HepG2 (cell line): ENCODE measurements around the gene CCT6A. TPM values are rescaled to one million over a fixed set of nuclear protein-coding genes. Genes with fewer than 3 reads are reported as not detected.

Experiments
- ATAC-seq: fragments of 200-7000 bp; cut with Tn5 transposase; 3 replicates; pipeline ENCODE4 v1.9.1; 2020; ENCODE audit warnings: mild to moderate bottlenecking, moderate library complexity
- BruUV-seq: library from RNA; stranded (reverse); fragments of 400-500 nt; replicated peaks from 2 replicates; lab custom pipeline; 2021; lab: Mats Ljungman, UMichigan
- CTCF ChIA-PET: fragments of 300-600 bp; formaldehyde crosslinking; extraction: SDS; loops from one replicate; lab custom pipeline; 2021; ENCODE audit warnings: low total read pairs, inconsistent platforms, low intra/inter-chr PET ratio; lab: Yijun Ruan, JAX
- POLR2A ChIA-PET: fragments of 350-600 bp; sonication (Branson Sonifier 250); formaldehyde crosslinking; loops from one replicate; lab custom pipeline; 2020; ENCODE audit warnings: antibody characterized with exemption, inconsistent platforms; lab: Yijun Ruan, JAX
- DNase-seq: peaks from one replicate; pipeline ENCODE4 v3.0.0-alpha.2; 2015; ENCODE audit warnings: low spot score
- FAIRE-seq: peaks from 3 replicates; lab custom pipeline; 2011; peaks lifted over from hg19 to GRCh38; lab: Jason Lieb, UNC
- H2AFZ ChIP-seq: one replicate; pipeline ENCODE4 v1.6.1; 2011; ENCODE audit warnings: low read length, inconsistent platforms
- H3K27ac ChIP-seq: fragments of 300-600 bp; 3 replicates; pipeline ENCODE4 v1.8.0; 2011; ENCODE audit warnings: mixed run types, mild to moderate bottlenecking, mixed read lengths, low read length, inconsistent platforms; ENCODE audit not compliant: insufficient read depth; ENCODE audit errors: extremely low read length
- H3K27me3 ChIP-seq, 2 experiments: fragments of 200-600 bp in 1 of 2; 2 replicates in 1 of 2; 3 replicates in 1 of 2; pipeline versions ENCODE4 v1.6.0 to v1.8.0; 2011; ENCODE audit warnings: low read length in 2 of 2, mild to moderate bottlenecking in 2 of 2, moderate library complexity in 2 of 2, inconsistent platforms in 1 of 2; ENCODE audit not compliant: insufficient read depth in 2 of 2, control insufficient read depth in 1 of 2
- H3K36me3 ChIP-seq, 2 experiments: fragments of 200-600 bp in 1 of 2; replicated peaks in 1 of 2; 2 replicates in 1 of 2; 3 replicates in 1 of 2; pipeline versions ENCODE4 v1.5.1 to v1.8.0; 2011; ENCODE audit warnings: low read length in 2 of 2, inconsistent platforms in 1 of 2; ENCODE audit not compliant: insufficient read depth in 2 of 2, control insufficient read depth in 1 of 2
- H3K4me1 ChIP-seq: 2 replicates; pipeline ENCODE4 v1.5.1; 2012; ENCODE audit warnings: low read length, inconsistent platforms; ENCODE audit not compliant: insufficient read depth
- H3K4me2 ChIP-seq: 2 replicates; pipeline ENCODE4 v1.6.0; 2011; ENCODE audit warnings: low read depth, low read length, inconsistent platforms
- H3K4me3 ChIP-seq, 3 experiments: fragments of 200-600 bp in 1 of 3; sonication (generic), shearing (Covaris generic) in 1 of 3; replicated peaks in 1 of 3; 2 replicates each; pipeline ENCODE4 v1.5.1; 2011 to 2016; ENCODE audit warnings: low read length in 3 of 3, inconsistent platforms in 2 of 3, low read depth in 2 of 3, mild to moderate bottlenecking in 2 of 3, control low read depth in 1 of 3, mixed read lengths in 1 of 3; ENCODE audit not compliant: insufficient read depth in 1 of 3
- H3K79me2 ChIP-seq: one replicate; pipeline ENCODE4 v1.6.1; 2011; ENCODE audit warnings: low read length, inconsistent platforms; ENCODE audit not compliant: insufficient read depth
- H3K9ac ChIP-seq: 2 replicates; pipeline ENCODE4 v1.6.0; 2011; ENCODE audit warnings: mild to moderate bottlenecking, low read depth, low read length, inconsistent platforms; ENCODE audit not compliant: insufficient read depth
- H3K9me3 ChIP-seq: 2 replicates; pipeline ENCODE4 v1.5.1; 2012; ENCODE audit warnings: mild to moderate bottlenecking, low read length
- H4K20me1 ChIP-seq: 2 replicates; pipeline ENCODE4 v1.6.0; 2011; ENCODE audit warnings: inconsistent platforms, mild to moderate bottlenecking, low read length, moderate library complexity; ENCODE audit not compliant: insufficient read depth
- CHD4 ChIP-seq: fragments of 200-600 bp; sonication (generic); IDR thresholded peaks from 2 replicates; pipeline ENCODE4 v1.7.0; 2017; ENCODE audit warnings: mild to moderate bottlenecking, low read length, borderline replicate concordance
- ELK4 ChIP-seq: sonication (generic); formaldehyde crosslinking; IDR thresholded peaks from 2 replicates; pipeline ENCODE4 v1.9.0; 2021; ENCODE audit warnings: missing genetic modification reagents, borderline replicate concordance
- GATAD2A ChIP-seq: IDR thresholded peaks from 2 replicates; pipeline ENCODE4 v1.6.1; 2016
- KDM5B ChIP-seq: sonication (generic); formaldehyde crosslinking; IDR thresholded peaks from 2 replicates; pipeline ENCODE4 v1.4.0; 2020; ENCODE audit warnings: missing genetic modification reagents, mild to moderate bottlenecking, borderline replicate concordance
- MBNL3 ChIP-seq: fragments of 250-450 bp; sonication (Bioruptor Pico); conservative IDR thresholded peaks from 2 replicates; pipeline ENCODE4 v1.8.0; 2022; ENCODE audit warnings: mild to moderate bottlenecking, inconsistent platforms
- MTA3 ChIP-seq: sonication (generic); formaldehyde crosslinking; IDR thresholded peaks from 2 replicates; pipeline ENCODE4 v1.4.0; 2020; ENCODE audit warnings: missing genetic modification reagents
- NR2F2 ChIP-seq: IDR thresholded peaks from 2 replicates; pipeline ENCODE4 v1.6.1; 2012; ENCODE audit warnings: low read depth, inconsistent platforms, borderline replicate concordance
- RAD51 ChIP-seq: fragments of 450-650 bp; IDR thresholded peaks from 2 replicates; pipeline ENCODE4 v1.6.1; 2016; ENCODE audit warnings: borderline replicate concordance
- REL ChIP-seq: sonication (generic); formaldehyde crosslinking; conservative IDR thresholded peaks from 2 replicates; pipeline ENCODE4 v1.8.0; 2022; ENCODE audit warnings: mild to moderate bottlenecking, missing genetic modification reagents, moderate library complexity
- RNF2 ChIP-seq: fragments of 450-650 bp; conservative IDR thresholded peaks from 2 replicates; pipeline ENCODE4 v1.6.1; 2016; ENCODE audit warnings: low read depth
- SOX6 ChIP-seq, 2 experiments: fragments of 450-650 bp in 1 of 2; sonication (generic) in 1 of 2; formaldehyde crosslinking in 1 of 2; IDR thresholded peaks; 2 replicates each; pipeline versions ENCODE4 v1.4.0 to v1.6.1; 2017 to 2020; ENCODE audit warnings: antibody characterized with exemption in 1 of 2, mild to moderate bottlenecking in 1 of 2, missing genetic modification reagents in 1 of 2
- TBX3 ChIP-seq: fragments of 450-650 bp; IDR thresholded peaks from 2 replicates; pipeline ENCODE4 v1.6.1; 2017; ENCODE audit warnings: antibody characterized with exemption, mild to moderate bottlenecking, inconsistent platforms, borderline replicate concordance
- TGIF2 ChIP-seq: IDR thresholded peaks from 2 replicates; pipeline ENCODE4 v1.6.1; 2016; ENCODE audit warnings: control low read depth, missing compliant biosample characterization
- ZFP1 ChIP-seq: IDR thresholded peaks from 2 replicates; pipeline ENCODE4 v1.6.1; 2016
- ZNF513 ChIP-seq: sonication (generic); formaldehyde crosslinking; conservative IDR thresholded peaks from 2 replicates; pipeline ENCODE4 v1.5.0; 2020; ENCODE audit warnings: missing genetic modification reagents
- ZNF616 ChIP-seq: sonication (generic); formaldehyde crosslinking; IDR thresholded peaks from 2 replicates; pipeline ENCODE4 v1.5.0; 2020; ENCODE audit warnings: low read depth, mild to moderate bottlenecking, missing genetic modification reagents
- ZNF619 ChIP-seq: sonication (generic); formaldehyde crosslinking; IDR thresholded peaks from 2 replicates; pipeline ENCODE4 v1.4.0; 2020; ENCODE audit warnings: mild to moderate bottlenecking, missing genetic modification reagents
- ZNF792 ChIP-seq: IDR thresholded peaks from 2 replicates; pipeline ENCODE4 v1.6.1; 2016
- ZSCAN22 ChIP-seq: sonication (generic); formaldehyde crosslinking; IDR thresholded peaks from 2 replicates; pipeline ENCODE4 v1.4.0; 2020; ENCODE audit warnings: mild to moderate bottlenecking, missing genetic modification reagents
- ZSCAN30 ChIP-seq: sonication (generic); formaldehyde crosslinking; IDR thresholded peaks from 2 replicates; pipeline ENCODE4 v1.5.0; 2020; ENCODE audit warnings: mild to moderate bottlenecking, missing genetic modification reagents
- WGBS: methylation state at CpG from one replicate; pipeline ENCODE4 v1.1.6; 2017; ENCODE audit warnings: low lambda C conversion rate; 5-methylcytosine and 5-hydroxymethylcytosine counted together
- in situ Hi-C: cut with HindIII; loops from 2 replicates; pipeline ENCODE4 v1.10.0; 2017; ENCODE audit warnings: low pct_unique_long_range_greater_than_20kb; ENCODE audit not compliant: extremely low pct_ligation_motif_present
- intact Hi-C: fragments of 100-400 bp; cut with micrococcal nuclease; formaldehyde crosslinking; loops from one replicate; pipeline ENCODE4 v1.10.0; 2022; ENCODE audit not compliant: unreplicated experiment
- polyA plus RNA-seq, 8 experiments: library from polyadenylated mRNA; depleted of rRNA in 3 of 8; stranded (reverse) in 7 of 8; unstranded in 1 of 8; fragments of >200 nt; fragmentation: Illumina TruSeq in 4 of 8; extraction: Trizol in 4 of 8; gene quantifications; 2 replicates each; pipeline versions ENCODE4 v1.2.1 to v1.2.3, GENCODE V29; 2011 to 2016; ENCODE audit warnings: low read depth in 4 of 8, missing spikeins in 1 of 8, mixed read lengths in 1 of 8; ENCODE audit not compliant: insufficient read depth in 1 of 8
- total RNA-seq, 5 experiments: library from RNA; depleted of rRNA; stranded (reverse); fragments of >200 nt; fragmentation: Illumina TruSeq; extraction: Trizol; gene quantifications; 2 replicates each; pipeline ENCODE4 v1.2.3, GENCODE V29; 2016; ENCODE audit warnings: low read depth in 1 of 5

Gene CCT6A
- total and polyA plus RNA-seq, 2 of the 13 experiments (the other 11 are each of a cell fraction or from before 2014, with no cell fraction given) = 219 to 292 TPM

- CTCF ChIA-PET = no interaction called here
- Histone ChIP-seq H3K27ac (no peak overlapping the region), H3K4me2 (no peak overlapping the region), H3K4me3 (no peak overlapping the region), H3K4me1 (peaks cover 29% of the 10 kb centered on the region), H3K36me3 (peaks cover 3% of the 10 kb centered on the region in 2 experiments; a peak in 3 of 5 replicates), H3K27me3 (no peaks in the 10 kb centered on the region), H3K9ac (no peak overlapping the region), H3K9me3 (no peaks in the 10 kb centered on the region), H3K79me2 (no peaks in the 10 kb centered on the region), H4K20me1 (no peaks in the 10 kb centered on the region), H2AFZ (no peak overlapping the region)
- in situ Hi-C loops (loop anchor here (10.0 to 25.0 kb wide), 2 partner anchors 315 to 433 kb away; no protein-coding TSS in a partner anchor), intact Hi-C loops (loop anchor here (10.0 kb wide), 1 partner anchor 333 kb away; no protein-coding TSS in a partner anchor)
- DNase-seq = no peak
- no peak for ATAC-seq
- FAIRE-seq = no peak
- 100% methylated on average over 3 of the region's 3 CpGs for WGBS
- TF ChIP-seq TGIF2 (CRISPR knock-in tag) = no peak
- TF ChIP-seq KDM5B = no peak
- TF ChIP-seq ZSCAN30 (CRISPR knock-in tag) = no peak
- TF ChIP-seq RNF2 = no peak
- no peak for TF ChIP-seq MTA3 (CRISPR knock-in tag)
- TF ChIP-seq REL = no peak
- TF ChIP-seq ZNF513 = no peak
- no peak for TF ChIP-seq ZSCAN22
- no peak for TF ChIP-seq MBNL3 (CRISPR knock-in tag)
- TF ChIP-seq TBX3 = no peak
- TF ChIP-seq RAD51 = no peak
- no peak for TF ChIP-seq ELK4 (CRISPR knock-in tag)
- TF ChIP-seq GATAD2A = no peak
- no peak for TF ChIP-seq CHD4
- TF ChIP-seq ZFP1 (CRISPR knock-in tag) = no peak
- no peak for TF ChIP-seq ZNF619 (CRISPR knock-in tag)
- TF ChIP-seq ZNF616 (CRISPR knock-in tag) = no peak
- no peak for TF ChIP-seq ZNF792 (CRISPR knock-in tag)
- TF ChIP-seq SOX6 (IDR thresholded peaks at IDR 0.05) = no peak
- TF ChIP-seq SOX6 (CRISPR knock-in tag; IDR thresholded peaks at IDR 0.05) = no peak
- no peak for TF ChIP-seq NR2F2
- TF ChIP-seq, all 625 proteins: peak for 0
- POLR2A ChIA-PET = interaction anchor here (1.2 kb wide), 1 partner anchor 26 kb away, joined by 3 read pairs; the partner anchor contains the start of genes CCT6A and PSPH
- BruUV-seq = no TSS peak
Measured at GRCh38 chr7:56077681-56078080, 26.1 kb downstream of the CCT6A start.
